Adrenal gland (tissue), 12 donors: ENCODE results near the gene CAMKMT. TPM values are rescaled to one million over a fixed set of nuclear protein-coding genes. Genes with fewer than 3 reads are reported as not detected.

Experiments used
- DNase-seq, 7 donors: peaks; one replicate each; pipeline ENCODE4 v3.0.0-alpha.2; 2019 to 2020
- H3K27ac ChIP-seq, 5 donors: fragments of 200-600 bp; sonication (generic) in 4 of 5; 1 replicate in 3 of 5; 2 replicates in 2 of 5; pipeline versions ENCODE4 v1.5.1 to v1.8.0; 2016 to 2020; ENCODE audit warnings: mild to moderate bottlenecking in 1 of 5
- H3K27me3 ChIP-seq: fragments of 200-600 bp; 2 replicates; pipeline ENCODE4 v1.8.0; 2021
- H3K36me3 ChIP-seq, 2 donors: fragments of 200-600 bp; replicated peaks in 1 of 2; 1 replicate in 1 of 2; 2 replicates in 1 of 2; pipeline versions ENCODE4 v1.5.1 to v1.8.0; 2018 to 2022
- H3K4me1 ChIP-seq, 2 donors: fragments of 200-600 bp; replicated peaks in 1 of 2; 1 replicate in 1 of 2; 2 replicates in 1 of 2; pipeline versions ENCODE4 v1.5.1 to v1.8.0; 2018 to 2021
- H3K4me3 ChIP-seq, 4 donors: fragments of 200-600 bp; sonication (generic) in 3 of 4; one replicate each; pipeline ENCODE4 v1.5.1; 2016 to 2018
- H3K9me3 ChIP-seq, 3 donors: fragments of 200-600 bp; sonication (generic) in 1 of 3; replicated peaks in 1 of 3; 1 replicate in 2 of 3; 2 replicates in 1 of 3; pipeline versions ENCODE4 v1.5.1 to v1.8.0; 2016 to 2021
- POLR2A ChIP-seq, 2 donors: fragments of 450-650 bp; IDR thresholded peaks; one replicate each; pipeline ENCODE4 v1.6.1; 2017; ENCODE audit warnings: antibody characterized with exemption in 2 of 2, mild to moderate bottlenecking in 2 of 2, moderate library complexity in 1 of 2
- WGBS, 4 donors: extraction: QIAGEN DNeasy Blood & Tissue Kit in 2 of 4; methylation state at CpG; one replicate each; pipeline versions ENCODE4 v1.1.5 to v1.1.7; 2013 to 2017; 5-methylcytosine and 5-hydroxymethylcytosine counted together
- intact Hi-C, 2 donors: fragments of 100-400 bp; cut with DNase I; formaldehyde crosslinking; loops; one replicate each; pipeline versions ENCODE4 v1.14.1 to v1.15.0; 2022 to 2023
- polyA plus RNA-seq, 3 donors: library from polyadenylated mRNA; stranded (reverse); fragments of 200-250 nt in 2 of 3; fragments of 350-450 nt in 1 of 3; fragmentation: Illumina TruSeq in 1 of 3; extraction: RNeasy Lipid Tissue Mini Kit (QIAGEN cat#74804) in 1 of 3; gene quantifications; one replicate each; pipeline ENCODE4 v1.2.3, GENCODE V29; 2013 to 2014
- total RNA-seq, 9 donors: library from RNA; depleted of rRNA in 4 of 9; stranded (reverse); fragments of >200 nt in 4 of 9; fragments of 120-200 nt in 1 of 9; fragmentation: NEBNext Ultra II Directional in 1 of 9; extraction: Animal tissue kit (Norgen Biotek cat#: 25700) in 1 of 9; gene quantifications; one replicate each; pipeline versions ENCODE4 v1.1.0 to v1.2.4, GENCODE V29; 2013 to 2023
- TF ChIP-seq, protein P1 (sequence below), 6 experiments: fragments of 450-650 bp in 4 of 6; fragments of 200-600 bp in 2 of 6; sonication (generic) in 1 of 6; IDR thresholded peaks; 1 replicate in 5 of 6; 2 replicates in 1 of 6; pipeline versions ENCODE4 v1.5.1 to v1.8.0; 2016 to 2021; ENCODE audit warnings: antibody characterized with exemption in 6 of 6, mild to moderate bottlenecking in 2 of 6, moderate library complexity in 1 of 6
- donor health status: healthy with polysubstance abuse.
- donor health status: Bipolar disorder and iron deficiency.
- donor health status: DM: yes; HTN: yes; CAD: no.
- donor health status: DM: no; HTN: no; CAD: no.
- donor health status: DM: no; HTN: no; CAD: no.
- donor health status: DM: yes; HTN: yes; CAD: no.

The CAMKMT gene
- total and polyA plus RNA-seq, 12 donors = 2.6 to 14.0 (median 8.6) TPM

DNA sequence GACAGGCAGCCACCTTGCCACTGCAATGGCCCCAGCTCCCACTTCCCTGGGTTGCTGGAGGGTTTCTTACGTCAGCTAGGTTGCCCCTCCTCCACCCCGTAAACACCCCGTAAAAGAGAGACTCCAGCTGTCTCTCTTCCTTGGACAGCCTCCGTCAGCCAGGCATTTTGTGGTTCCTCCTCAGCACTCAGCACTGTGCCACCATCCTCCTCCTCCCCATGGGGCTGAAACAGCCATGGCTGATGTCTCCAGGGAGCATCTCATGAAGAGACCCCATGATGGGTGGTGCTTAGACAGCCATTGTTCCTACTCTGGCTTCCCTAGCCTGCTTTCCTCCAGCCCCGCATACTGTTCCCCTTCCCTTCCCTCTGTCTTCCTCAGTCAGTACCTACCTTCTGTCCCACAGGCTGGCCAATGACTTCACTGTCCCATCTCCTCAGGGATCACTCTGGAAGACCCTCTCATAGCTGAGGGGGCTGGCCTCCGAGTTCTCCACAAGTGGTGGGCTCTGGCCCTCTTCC is 436.5 kb downstream of the CAMKMT start:
- Histone ChIP-seq H3K27ac (no peak overlapping the region), H3K9me3 (no peaks in the 10 kb centered on the region), H3K27me3 (peaks cover 52% of the 10 kb centered on the region), H3K4me3 (no peak overlapping the region), H3K4me1 (peaks cover 0 to 7% of the 10 kb centered on the region in 2 donors), H3K36me3 (no peaks in the 10 kb centered on the region)
- 52 to 69% (median 65%) methylated on average over 5 to 6 of the region's 6 CpGs for WGBS, 4 donors
- no peak for TF ChIP-seq POLR2A (IDR thresholded peaks at IDR 0.05)
- TF ChIP-seq, protein P1, sequence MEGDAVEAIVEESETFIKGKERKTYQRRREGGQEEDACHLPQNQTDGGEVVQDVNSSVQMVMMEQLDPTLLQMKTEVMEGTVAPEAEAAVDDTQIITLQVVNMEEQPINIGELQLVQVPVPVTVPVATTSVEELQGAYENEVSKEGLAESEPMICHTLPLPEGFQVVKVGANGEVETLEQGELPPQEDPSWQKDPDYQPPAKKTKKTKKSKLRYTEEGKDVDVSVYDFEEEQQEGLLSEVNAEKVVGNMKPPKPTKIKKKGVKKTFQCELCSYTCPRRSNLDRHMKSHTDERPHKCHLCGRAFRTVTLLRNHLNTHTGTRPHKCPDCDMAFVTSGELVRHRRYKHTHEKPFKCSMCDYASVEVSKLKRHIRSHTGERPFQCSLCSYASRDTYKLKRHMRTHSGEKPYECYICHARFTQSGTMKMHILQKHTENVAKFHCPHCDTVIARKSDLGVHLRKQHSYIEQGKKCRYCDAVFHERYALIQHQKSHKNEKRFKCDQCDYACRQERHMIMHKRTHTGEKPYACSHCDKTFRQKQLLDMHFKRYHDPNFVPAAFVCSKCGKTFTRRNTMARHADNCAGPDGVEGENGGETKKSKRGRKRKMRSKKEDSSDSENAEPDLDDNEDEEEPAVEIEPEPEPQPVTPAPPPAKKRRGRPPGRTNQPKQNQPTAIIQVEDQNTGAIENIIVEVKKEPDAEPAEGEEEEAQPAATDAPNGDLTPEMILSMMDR (IDR thresholded peaks at IDR 0.05) = no peak
- intact Hi-C loops = no loop called here
- DNase-seq = no peak

DNA sequence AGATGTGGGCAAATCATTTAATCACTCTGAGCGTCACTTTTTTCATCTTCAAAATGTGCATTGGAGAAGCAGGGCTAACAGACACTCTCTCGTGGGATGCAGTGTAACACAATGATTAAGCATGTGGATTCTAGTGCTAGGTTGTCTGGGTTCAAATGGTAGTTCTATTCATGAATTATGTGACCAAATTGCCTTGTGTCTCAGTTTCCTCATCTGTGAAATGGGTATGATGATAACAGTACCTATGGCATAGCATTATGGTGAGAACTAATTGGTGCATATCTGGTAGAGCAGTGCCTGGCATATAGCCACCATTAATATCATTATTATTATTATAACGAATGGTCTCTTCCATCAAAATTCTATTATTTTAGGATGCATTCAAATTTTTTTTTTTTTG is 437.4 kb downstream of the CAMKMT start:
- peaks cover 59% of the 10 kb centered on the region for H3K27me3 ChIP-seq

GRCh38 chr2:44799754-44800153 is 438.0 kb downstream of the CAMKMT start:
- Histone ChIP-seq H3K4me3 (no peak overlapping the region), H3K9me3 (no peaks in the 10 kb centered on the region), H3K27ac (no peak overlapping the region), H3K27me3 (peaks cover 63% of the 10 kb centered on the region), H3K36me3 (no peaks in the 10 kb centered on the region), H3K4me1 (peaks cover 0 to 7% of the 10 kb centered on the region in 2 donors)
- 72 to 80% (median 76%) methylated on average over 2 of the region's 2 CpGs for WGBS, 4 donors
- intact Hi-C loops = no loop called here
- DNase-seq = no peak
- TF ChIP-seq, protein P1 (IDR thresholded peaks at IDR 0.05) = no peak
- TF ChIP-seq POLR2A (IDR thresholded peaks at IDR 0.05) = no peak

More for the DNA sequence above, 437.4 kb downstream of the CAMKMT start:
- intact Hi-C loops = no loop called here
- TF ChIP-seq, protein P1 (IDR thresholded peaks at IDR 0.05) = no peak
- no peak for TF ChIP-seq POLR2A (IDR thresholded peaks at IDR 0.05)
- Histone ChIP-seq H3K4me1 (peaks cover 0 to 7% of the 10 kb centered on the region in 2 donors), H3K36me3 (no peaks in the 10 kb centered on the region), H3K27ac (no peak overlapping the region), H3K9me3 (no peaks in the 10 kb centered on the region), H3K4me3 (no peak overlapping the region)
- WGBS, 4 donors = 70 to 91% (median 87%) methylated on average over 3 of the region's 3 CpGs
- no peak for DNase-seq

GRCh38 chr2:44801289-44801840 is 439.6 kb downstream of the CAMKMT start:
- H3K4me1 ChIP-seq = peaks cover 0 to 7% of the 10 kb centered on the region in 2 donors
- H3K9me3 ChIP-seq = no peaks in the 10 kb centered on the region
- H3K27ac ChIP-seq = no peak overlapping the region
- WGBS, 4 donors = 26 to 30% (median 28%) methylated on average over 15 to 23 of the region's 23 CpGs
- TF ChIP-seq POLR2A (IDR thresholded peaks at IDR 0.05) = no peak
- TF ChIP-seq, protein P1 (IDR thresholded peaks at IDR 0.05) = no peak
- H3K27me3 ChIP-seq = peaks cover 78% of the 10 kb centered on the region
- peak in 1 of 7 donors; percentile 11 for DNase-seq
- intact Hi-C loops = no loop called here
- no peak overlapping the region for H3K4me3 ChIP-seq
- no peaks in the 10 kb centered on the region for H3K36me3 ChIP-seq
